NT2/D1 (cell line): ENCODE measurements around the gene TMEM239.

Source experiments
- SUZ12 ChIP-seq: IDR thresholded peaks from 2 replicates; pipeline ENCODE4 v1.6.1; 2011; ENCODE audit not compliant: insufficient read length, insufficient read depth; ENCODE audit errors: extremely low read depth
- YY1 ChIP-seq: IDR thresholded peaks from 2 replicates; pipeline ENCODE4 v1.6.1; 2011; ENCODE audit not compliant: insufficient read length, insufficient read depth
- ZNF274 ChIP-seq: IDR thresholded peaks from 2 replicates; pipeline ENCODE4 v1.6.1; 2011; ENCODE audit warnings: mild to moderate bottlenecking, low read depth, low read length

- TF ChIP-seq ZNF274 (no peak), YY1 (no peak), SUZ12 (no peak)
Measured at GRCh38 chr20:2794866-2795447, 21.2 kb upstream of the TMEM239 start.
